Measurements from ENCODE around the gene GGT5. TPM values are rescaled to one million over a fixed set of nuclear protein-coding genes. Genes with fewer than 3 reads are reported as not detected.
"Not testable (repeated sequence)": the region's sequence is repeated elsewhere in the genome, so short reads cannot be mapped to it uniquely, and the experiment has no call there.

The GGT5 gene
- polyA plus RNA-seq, 3 donors: 13.5 to 16.5 (median 16.5) TPM

DNA sequence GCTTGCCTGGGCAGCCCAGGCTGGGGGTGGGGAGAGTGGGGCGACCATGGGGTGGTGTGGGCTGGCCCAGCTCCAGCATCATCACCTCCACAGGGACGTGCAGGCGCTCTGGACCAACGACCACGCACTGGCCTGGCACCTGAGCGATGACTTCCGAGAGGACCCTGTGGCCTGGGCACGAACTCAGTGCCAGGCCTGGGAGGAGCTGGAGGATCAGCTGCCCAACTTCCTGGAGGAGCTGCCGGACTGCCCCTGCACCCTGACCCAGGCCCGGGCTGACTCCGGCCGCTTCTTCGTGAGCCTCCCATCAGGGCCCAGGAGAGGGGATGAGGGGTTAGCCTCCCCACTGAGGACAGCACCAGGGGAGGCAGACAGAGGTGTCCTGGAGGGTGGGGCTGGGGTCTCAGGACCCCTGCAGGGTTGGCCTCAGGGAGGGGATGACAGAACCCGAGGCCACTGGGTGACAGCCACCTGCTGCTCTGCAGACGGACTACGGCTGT, 59.8 kb downstream of the GGT5 start:
- no peak for DNase-seq (ENCODE audit: low read depth in 3 of 3, low spot score in 2 of 3)

DNA sequence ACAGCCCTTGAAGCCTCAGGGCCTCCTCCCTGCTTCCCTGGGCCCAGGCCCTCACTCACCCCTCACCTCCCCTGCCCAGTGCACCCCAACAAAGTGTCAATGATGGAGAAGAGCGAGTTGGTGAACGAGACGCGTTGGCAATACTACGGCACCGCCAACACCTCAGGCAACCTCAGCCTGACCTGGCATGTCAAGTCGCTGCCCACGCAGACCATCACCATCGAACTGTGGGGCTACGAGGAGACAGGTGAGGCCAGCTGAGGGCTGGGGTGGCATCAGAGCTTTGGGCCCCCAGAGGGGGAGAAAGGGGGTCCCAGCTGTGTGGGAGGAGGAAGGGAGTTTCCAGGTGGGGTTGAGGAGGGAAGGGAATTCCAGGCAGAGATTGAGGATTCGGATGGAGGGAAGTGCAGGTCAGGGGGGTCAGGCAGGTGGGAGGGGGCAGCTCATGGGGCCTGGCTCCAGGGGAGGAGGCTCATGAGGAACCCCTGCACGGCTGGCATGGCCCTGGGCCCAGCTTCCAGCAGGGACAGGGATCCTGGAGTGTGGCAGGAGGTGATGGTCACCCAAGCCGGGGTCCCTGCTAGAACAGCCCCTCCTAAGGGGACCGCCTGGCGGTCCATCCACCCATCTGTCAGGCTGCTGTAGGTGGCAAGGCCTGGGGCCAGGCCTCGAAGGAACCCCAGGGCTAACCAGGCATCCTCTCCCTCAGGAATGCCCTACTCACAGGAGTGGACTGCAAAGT, 60.7 kb downstream of the GGT5 start:
- DNase-seq (ENCODE audit: low read depth in 3 of 3, low spot score in 2 of 3): no peak

DNA sequence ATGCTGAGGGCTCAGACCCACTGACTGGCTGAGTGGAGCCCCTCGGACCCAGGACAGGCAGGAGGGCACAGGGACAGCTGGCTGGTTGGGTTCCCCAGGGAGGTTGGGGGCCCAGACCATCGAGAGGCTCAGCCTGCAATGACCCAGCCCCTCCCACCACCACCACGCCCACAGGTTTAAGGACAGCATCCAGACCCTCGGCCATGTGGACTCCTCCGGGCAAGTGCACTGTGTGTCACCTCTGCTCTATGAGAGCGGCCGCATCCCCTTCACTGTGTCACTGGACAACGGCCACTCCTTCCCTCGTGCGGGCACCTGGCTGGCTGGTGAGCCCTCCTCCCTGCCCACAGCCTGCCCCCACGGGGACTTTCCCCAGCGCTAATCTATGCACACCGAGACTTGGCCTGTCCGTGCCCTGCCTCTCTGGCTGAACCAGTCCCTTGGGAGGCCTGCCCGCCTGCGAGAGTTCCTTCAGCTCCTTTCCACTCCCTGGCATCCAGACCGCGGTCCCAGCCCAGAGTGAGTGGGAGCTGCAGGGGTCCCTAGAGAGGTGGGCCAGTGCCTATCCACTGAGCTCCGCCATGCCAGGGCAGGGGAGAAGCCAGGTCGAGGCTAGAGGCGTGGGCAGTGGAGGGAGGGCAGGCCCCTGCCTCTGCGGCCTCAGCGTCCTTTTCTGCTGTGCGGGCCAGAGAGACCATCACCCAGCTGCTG, 61.4 kb downstream of the GGT5 start:
- no peak for DNase-seq (ENCODE audit: low read depth in 3 of 3, low spot score in 2 of 3)

DNA sequence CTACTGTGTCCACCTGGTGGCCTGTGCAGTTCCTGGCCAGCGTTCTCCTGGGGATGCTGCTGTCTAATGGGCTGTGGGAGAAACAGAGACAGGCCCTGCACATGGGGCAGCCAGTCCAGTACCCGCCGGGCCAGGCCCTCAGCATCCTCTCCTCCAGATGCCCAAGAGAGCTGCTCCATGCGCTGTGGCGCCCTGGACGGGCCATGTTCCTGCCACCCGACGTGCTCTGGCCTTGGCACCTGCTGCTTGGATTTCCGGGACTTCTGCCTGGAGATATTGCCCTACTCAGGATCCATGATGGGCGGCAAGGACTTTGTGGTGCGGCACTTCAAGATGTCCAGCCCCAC, 62.0 kb downstream of the GGT5 start:
- not testable (repeated sequence) for DNase-seq (ENCODE audit: low read depth in 3 of 3, low spot score in 2 of 3)

DNA sequence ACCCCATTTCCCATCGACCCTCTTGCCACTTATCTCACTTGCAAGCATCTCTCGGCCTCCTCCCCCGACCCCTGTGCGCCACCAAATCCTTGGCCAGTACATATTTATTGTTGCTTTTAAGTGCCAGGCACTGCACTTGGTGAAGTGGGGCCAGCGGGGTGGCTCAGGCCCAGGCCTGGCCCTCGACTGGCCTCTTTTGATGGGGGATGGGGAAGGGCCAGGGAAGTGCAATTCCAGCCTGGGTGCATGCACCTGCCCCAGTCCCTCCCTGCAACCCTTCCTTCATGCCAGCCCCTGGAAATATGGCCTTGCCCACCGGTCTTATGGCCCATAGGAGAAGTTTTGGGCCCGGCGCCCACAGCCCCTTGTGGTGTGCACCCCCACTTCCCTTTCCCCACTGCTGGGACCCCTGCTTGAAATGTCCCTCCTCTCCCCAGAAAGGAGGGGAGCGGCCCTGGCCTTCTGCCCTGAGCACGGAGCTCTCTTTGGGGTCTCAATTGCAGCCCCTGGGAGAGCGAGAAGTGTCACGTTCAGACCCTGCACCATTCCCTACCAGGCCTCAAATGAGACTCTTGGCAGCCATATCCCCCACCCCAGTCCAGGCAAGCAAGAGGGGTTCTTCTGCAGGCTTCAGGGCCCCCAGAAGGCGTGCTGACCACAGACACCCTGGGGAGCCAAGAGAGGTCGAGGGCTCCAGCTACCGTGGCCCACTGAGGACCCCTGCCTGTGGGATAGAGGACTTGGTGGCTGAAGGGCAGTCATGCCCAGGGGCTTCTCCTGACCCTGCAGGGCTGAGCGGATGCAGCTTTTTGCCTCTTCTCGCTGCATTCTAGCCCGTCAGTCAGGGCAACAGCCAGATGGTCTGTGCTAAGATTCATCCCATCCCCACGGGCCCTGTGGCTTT, 62.6 kb downstream of the GGT5 start:
- no peak for DNase-seq (ENCODE audit: low read depth in 3 of 3, low spot score in 2 of 3)

DNA sequence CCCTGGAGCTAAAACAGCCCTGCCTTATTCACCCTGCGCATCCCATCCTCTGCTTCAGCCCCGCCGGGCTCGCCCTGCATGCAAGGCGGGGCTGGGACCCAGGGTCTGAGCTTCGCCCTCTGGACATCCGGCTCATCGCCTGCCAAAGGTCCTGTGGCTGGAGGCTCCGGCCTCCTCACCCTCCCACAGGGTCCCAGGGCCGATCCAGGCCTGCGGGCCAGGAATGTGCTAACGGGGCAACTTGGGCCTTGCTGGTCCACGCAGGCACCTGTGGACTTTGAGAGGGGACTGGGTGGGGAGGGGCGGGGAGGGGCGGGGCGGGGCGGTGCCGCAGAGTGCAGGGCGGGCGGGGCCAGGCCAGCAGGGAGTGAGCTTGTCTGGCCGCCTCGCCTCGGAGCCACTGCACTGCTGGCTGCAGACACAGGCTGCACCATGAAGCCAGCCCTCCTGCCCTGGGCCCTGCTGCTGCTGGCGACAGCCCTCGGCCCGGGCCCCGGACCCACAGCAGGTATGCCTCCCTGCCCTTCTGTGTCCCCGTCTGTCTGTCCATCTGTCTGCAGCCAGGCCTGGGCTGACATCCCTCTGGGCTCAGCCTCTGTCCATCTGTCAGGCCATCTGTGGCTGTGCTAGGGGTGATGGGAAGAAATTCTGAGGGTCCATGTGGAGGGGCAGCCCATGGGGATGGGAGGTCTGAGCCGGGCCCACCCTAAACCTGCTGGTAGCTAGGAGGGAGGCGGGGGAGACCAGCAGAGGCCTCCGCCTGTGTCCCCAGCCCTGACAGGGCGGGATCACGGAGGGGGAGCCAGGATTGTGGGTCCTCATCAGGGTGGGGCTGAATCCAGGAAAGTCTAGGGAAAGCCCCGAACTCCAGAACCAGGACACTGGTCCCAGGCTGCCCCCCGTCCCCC, 63.5 kb downstream of the GGT5 start, which contains the start of gene SUSD2:
Gene SUSD2 (plus strand): TSS at position 400 of the 908 bp plus-strand sequence. CDS start 33 bp downstream, at position 433.
- no peak for DNase-seq (ENCODE audit: low read depth in 3 of 3, low spot score in 2 of 3)

DNA sequence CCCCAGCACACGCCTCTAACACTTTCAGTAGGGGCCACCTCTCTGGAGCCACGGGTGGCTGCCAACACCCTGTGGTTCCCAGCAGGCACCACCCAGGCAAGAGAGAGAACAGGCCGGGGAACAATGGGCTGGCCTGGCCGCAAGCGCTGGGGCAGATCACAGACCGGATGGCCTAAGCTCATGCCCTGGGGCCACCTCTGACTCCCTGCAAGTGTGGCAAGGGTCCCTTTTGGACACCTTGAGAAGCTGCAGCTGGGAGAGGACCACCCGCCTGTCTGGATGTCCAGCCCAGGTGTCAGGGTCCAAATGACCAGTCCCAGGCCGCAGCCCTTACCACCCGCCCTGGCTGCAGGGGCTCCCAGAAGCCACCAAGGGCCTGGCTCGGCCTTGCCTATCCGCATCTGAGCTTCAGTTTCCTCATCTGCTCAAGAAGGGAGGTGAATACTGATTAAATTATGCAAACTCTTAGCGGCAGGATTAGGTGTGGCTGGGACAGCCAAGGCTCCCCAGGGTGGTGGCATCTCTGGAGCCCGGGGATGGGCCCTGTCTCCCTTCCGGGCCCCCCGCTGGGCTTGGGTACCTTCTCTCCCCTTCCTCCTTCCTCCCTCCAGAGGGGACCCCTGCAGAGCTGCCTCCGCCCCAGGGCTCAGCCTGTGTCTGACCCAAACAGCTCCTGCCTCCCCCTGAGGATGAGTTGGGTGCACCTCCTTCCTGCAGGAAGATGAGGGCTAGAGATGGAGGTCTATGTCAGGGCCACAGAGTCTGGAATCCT, 64.4 kb downstream of the GGT5 start:
- DNase-seq (ENCODE audit: low read depth in 3 of 3, low spot score in 2 of 3): no peak

DNA sequence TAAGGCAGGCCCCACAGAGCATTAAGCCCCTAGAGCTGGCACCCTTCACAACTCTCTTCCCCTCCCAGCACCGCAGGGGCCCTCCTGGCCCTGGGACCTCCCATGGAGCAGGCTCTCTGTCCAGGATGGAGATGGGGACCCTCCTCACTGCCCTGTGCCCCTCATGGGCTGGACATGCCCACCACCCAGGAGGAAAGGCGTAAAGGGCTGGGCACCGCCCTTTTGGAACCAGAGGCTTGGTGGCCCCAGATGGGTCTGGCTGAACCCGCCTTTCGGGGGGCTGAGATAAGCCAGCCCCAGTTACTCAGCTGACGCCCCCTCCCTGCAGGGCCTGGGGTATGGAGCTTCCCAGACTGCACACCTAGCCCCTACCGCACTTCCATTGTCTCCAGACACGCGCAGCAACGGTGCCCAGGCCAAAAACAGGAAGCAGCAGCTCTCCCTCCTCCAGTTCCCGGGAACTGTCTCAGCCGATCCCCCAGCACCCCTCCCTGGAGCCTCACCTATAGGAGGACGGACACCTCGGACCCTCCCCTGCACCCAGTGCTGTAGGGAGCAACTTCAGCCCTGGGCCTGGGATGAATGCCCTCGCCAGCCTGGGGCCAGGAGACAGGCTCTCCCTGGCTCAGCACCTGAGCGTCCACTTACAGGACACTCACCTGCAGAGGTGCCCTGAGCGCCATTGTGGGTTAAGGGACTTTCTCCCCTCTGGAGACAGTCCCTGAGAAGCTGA, 65.2 kb downstream of the GGT5 start:
- DNase-seq (ENCODE audit: low read depth in 3 of 3, low spot score in 2 of 3): no peak

DNA sequence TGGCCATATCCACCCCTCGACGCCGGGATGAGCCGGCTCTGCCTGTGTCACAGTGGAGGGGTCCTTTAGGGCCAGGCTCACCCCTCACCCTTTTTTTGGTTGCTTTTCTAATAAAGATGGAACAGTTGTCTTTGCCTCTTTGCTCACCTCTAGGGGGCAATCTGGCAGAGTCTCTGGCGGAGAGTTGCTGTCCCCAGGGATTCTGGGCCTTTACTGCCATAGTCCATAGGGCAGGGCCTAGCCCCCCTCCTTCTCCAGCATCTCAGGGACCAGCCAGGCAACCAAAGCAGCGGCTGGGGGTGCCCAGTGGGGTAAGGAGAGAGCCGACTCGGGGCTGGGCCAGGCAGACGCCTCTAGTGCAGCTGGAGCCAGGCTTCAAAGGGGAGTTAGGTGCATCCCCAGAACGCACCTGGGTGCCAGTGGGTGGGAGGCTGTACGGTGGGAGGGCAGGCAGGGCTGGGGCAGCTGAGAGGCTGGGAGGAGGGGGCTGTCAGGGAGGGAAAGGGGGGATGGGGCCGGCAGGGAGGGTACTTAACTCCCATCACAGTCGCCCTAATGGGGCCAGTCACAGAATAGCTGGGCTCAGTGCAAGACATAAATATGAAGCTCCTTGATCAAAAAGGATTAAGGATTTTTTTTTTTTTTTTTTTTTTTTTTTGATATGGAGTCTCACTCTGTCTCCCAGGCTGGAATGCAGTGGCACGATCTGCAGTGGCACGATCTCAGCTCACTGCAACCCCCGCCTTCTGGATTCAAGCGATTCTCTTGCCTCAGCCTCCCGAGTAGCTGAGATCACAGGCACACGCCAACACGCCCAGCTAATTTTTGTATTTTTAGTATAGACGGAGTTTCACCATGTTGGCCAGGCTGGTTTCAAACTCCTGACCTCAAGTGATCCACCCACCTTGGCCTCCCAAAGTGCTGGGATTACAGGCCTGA, 66.1 kb downstream of the GGT5 start:
- DNase-seq (ENCODE audit: low read depth in 3 of 3, low spot score in 2 of 3): no peak

DNA sequence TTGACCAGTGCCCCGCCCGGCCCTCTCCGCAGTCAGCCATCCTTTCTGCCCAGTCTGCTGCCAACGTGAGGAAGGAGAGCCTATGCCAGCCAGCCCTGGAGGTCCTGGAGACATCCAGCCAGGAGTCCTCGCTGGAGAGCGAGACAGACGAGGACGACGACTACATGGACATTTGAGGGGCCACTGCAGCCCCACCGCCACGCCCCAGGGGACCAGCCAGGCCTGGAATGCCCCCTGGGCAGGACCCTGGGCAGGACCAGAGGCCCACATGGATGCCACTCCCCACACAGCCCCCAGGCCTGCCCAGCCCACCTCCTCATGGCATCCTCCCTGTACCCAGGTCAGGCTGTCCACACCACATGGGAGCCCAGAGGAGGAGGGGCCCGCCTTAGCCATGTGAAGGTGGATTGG, 66.9 kb downstream of the GGT5 start:
- no peak for DNase-seq (ENCODE audit: low read depth in 3 of 3, low spot score in 2 of 3)

DNA sequence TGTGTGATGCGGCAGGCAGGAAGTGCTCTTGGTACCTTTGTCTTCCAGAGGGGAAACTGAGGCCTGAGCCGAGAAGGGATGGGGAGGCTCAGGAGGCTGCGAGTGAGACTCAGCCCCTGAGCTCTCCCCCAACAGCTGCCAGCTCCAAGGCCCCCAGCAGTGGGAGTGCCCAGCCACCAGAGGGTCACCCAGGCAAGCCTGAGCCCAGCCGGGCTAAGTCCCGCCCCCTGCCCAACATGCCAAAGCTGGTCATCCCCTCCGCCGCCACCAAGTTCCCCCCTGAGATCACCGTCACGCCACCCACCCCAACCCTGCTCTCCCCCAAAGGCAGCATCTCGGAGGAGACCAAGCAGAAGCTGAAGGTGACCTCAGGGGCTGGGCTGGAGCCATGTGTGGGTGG, 67.4 kb downstream of the GGT5 start:
- no peak for DNase-seq (ENCODE audit: low read depth in 3 of 3, low spot score in 2 of 3)

DNA sequence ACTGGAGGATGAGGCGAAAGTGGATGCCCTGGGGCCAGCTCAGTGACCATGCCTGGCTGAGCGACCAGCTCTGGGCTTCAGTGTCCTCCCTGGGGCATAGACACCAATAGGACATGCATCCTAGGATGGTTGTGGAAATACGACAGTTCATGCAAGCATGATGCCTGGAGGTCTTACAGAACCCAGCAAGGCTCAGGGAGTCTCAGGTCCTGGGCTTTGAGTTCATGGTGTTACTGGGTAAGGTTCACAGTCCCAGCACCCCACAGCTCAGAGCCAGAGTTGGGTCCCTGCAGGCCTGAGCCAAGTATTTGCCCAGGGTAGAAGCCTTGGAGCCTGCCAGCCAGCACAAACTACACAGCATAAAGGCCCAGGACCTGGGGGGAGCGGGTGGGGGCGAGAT, 67.8 kb downstream of the GGT5 start:
- DNase-seq (ENCODE audit: low read depth in 3 of 3, low spot score in 2 of 3): no peak

DNA sequence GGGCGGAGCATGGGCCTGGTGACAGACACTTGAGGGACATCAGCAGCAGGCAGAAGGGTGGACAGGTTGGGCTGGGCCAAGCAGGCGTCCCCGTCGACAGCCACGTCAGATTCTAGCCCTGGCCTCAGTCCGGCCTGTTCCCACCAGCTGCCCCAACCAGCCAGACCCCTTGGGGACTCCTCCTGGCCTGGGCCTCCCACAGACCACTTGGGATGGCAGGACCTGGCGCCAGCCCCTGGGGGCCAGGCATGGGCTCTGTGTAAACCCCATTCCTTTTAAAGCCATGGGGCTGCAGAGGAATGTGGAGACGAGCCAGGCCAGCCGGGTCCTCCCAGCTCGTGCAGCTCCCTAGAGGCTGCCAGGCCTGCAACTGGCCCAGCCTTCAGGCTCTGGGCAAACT, 68.3 kb downstream of the GGT5 start:
- DNase-seq (ENCODE audit: low read depth in 3 of 3, low spot score in 2 of 3): no peak

DNA sequence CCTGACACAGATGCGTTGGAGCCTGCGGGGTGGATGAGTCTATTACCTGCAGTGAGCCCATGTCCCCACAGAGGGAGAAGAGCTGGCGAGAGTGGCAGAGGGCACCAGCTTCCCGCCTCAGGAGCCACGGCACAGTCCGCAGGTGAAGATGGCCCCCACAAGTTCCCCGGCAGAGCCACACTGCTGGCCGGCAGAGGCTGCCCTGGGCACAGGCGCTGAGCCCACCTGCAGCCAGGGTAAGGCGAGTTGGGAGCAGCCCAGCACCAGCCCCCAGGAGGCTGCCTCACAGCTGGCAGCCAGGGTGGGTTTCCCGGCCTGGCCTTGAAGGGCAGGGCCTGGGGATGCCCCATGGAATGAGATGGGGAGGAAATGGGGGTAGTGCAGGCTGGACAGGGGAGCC, 68.8 kb downstream of the GGT5 start:
- no peak for DNase-seq (ENCODE audit: low read depth in 3 of 3, low spot score in 2 of 3)

DNA sequence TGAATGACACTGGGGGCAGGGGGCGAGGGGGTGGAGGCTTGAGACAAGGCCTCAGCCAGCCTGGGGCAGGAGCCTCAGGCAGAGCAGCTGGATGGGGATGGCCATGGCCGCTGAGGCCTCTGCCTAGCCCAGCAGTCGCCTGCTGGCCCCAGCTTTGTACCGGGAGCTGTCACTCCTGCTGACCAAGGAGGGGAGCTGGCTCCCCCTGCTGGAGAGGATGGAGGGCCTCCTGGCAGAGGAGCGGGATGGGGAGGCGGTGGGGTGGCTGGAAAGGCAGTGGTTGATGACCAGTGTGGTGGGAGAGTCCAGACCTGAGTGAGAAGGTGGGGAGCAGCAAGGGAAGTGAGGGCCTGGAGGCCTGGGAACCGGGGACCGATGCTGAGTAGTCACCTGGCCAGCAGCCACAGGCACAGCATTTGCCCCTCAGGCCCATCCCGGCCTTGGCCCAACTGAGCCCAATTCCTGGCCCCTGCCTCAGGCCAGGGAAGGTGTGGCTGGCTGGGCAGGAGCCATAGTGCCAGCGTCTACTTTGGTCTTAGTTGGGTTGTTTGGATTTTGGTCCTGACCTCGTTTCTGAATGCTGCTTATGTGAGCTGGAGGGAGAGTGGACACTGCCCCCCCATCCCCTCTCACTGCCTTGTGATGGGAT, 69.6 kb downstream of the GGT5 start:
- no peak for DNase-seq (ENCODE audit: low read depth in 3 of 3, low spot score in 2 of 3)

DNA sequence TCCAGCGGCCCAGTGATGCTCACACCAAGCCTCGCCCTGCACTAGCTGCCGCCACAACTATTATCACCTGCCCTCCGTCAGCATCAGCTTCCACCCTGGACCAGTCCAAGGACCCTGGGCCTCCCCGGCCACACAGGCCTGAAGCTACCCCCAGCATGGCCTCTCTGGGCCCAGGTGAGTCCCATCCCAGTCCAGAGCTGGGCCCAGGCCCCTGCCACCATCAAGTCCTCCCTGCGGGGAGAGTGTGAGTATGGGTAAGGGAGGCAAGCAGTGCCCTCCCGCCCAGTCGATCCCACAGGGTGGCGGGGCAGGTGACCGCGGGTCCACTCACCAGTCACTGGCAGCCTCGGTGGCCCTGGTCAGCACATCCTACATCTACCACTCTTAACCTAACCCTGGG, 73.1 kb downstream of the GGT5 start:
- DNase-seq (ENCODE audit: low read depth in 3 of 3, low spot score in 2 of 3): no peak

DNA sequence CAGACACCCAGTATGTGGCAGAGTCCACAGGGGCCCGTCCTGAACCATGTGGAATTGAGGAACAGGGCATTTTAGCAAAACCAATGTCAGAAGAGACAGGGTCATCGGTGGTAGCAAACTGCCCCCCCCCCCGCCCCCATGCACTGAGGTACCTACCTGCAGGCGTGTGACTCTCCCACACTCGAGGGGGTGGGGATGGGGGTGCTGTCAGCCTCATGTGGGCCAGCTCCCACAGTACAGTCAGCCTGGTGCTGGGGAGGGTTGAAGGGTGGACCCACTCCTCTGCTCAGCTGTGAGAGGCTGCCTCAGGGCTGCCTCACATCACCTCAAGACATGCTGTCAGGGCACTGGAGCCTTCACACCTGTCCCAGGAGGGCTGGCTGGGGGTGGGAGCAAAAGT, 74.2 kb downstream of the GGT5 start:
- no peak for DNase-seq (ENCODE audit: low read depth in 3 of 3, low spot score in 2 of 3)
